Memory B cell (primary cell): Measurements from ENCODE around the gene HSD11B2.

ENCODE experiments used
- ATAC-seq: fragments of 150-1000 bp; cut with Tn5 transposase; 2 replicates; pipeline ENCODE4 v1.10.0; 2021; ENCODE audit warnings: low read depth, mild to moderate bottlenecking, moderate library complexity
- DNase-seq, 2 donors: peaks; one replicate each; pipeline ENCODE4 v3.0.0; 2022; ENCODE audit warnings: low spot score in 2 of 2
- H3K27ac Mint-ChIP-seq: one replicate; pipeline ENCODE4 v1.8.0; 2022; ENCODE audit warnings: mild to moderate bottlenecking, moderate library complexity, mixed read lengths
- H3K27me3 Mint-ChIP-seq: one replicate; pipeline ENCODE4 v1.8.0; 2022; ENCODE audit warnings: mixed read lengths
- H3K36me3 Mint-ChIP-seq: one replicate; pipeline ENCODE4 v1.8.0; 2022; ENCODE audit warnings: mild to moderate bottlenecking, mixed read lengths
- H3K4me1 Mint-ChIP-seq: one replicate; pipeline ENCODE4 v1.8.0; 2022; ENCODE audit warnings: mixed read lengths
- H3K4me3 Mint-ChIP-seq: one replicate; pipeline ENCODE4 v1.8.0; 2022; ENCODE audit warnings: mild to moderate bottlenecking, moderate library complexity, mixed read lengths
- H3K9me3 Mint-ChIP-seq: one replicate; pipeline ENCODE4 v1.8.0; 2022; ENCODE audit warnings: mixed read lengths

Gene HSD11B2

DNA sequence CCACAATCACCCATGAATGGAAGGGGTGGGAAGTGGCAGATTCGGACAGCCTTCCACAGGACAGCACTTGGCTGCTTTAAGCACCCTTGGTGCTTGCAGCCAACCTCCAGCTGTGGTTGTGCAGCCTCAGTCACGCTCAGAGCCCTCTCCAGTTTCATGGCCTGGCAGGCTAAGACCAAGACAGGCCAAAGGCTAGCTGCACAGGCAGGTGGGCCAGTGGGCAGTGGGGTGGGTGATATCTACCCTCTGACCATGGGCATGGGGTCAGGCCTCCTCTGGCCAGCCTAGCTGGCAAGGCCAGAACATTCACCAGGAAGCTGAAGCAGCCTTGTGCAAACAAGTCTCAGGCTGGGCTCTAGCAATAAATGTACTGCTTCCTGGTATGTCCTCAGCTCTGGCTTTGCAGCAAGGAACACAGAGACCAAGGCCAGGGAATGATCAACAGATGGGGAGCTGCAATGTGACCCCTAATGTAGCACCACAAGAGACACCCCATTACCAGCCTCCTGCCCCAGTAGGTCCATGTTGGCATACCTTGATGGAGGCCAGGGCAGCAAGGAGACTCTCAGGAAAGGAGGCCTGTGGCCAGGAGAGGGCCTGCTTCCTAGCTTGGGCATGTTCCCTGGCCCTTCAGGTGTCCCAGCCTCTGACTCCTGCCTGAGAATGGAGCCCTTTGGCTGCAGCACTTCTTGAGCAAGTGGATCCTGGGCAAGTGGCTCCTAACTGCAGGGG, 20.9 kb downstream of the HSD11B2 start:
- Mint-ChIP-seq H3K27me3 (no peaks in the 10 kb centered on the region), H3K9me3 (no peaks in the 10 kb centered on the region), H3K4me3 (no peak overlapping the region), H3K36me3 (peaks cover 26% of the 10 kb centered on the region), H3K4me1 (peaks cover 24% of the 10 kb centered on the region), H3K27ac (no peak overlapping the region)
- ATAC-seq (no peak), DNase-seq (no peak)

GRCh38 chr16:67454104-67454503, 23.2 kb downstream of the HSD11B2 start:
- Mint-ChIP-seq H3K4me1 (peaks cover 31% of the 10 kb centered on the region), H3K4me3 (no peak overlapping the region), H3K36me3 (peaks cover 25% of the 10 kb centered on the region), H3K27me3 (no peaks in the 10 kb centered on the region), H3K9me3 (no peaks in the 10 kb centered on the region), H3K27ac (no peak overlapping the region)
- no peak for ATAC-seq
- no peak for DNase-seq

GRCh38 chr16:67454852-67455251, 23.9 kb downstream of the HSD11B2 start:
- no peaks in the 10 kb centered on the region for H3K9me3 Mint-ChIP-seq
- peaks cover 19% of the 10 kb centered on the region for H3K36me3 Mint-ChIP-seq
- ATAC-seq (no peak), DNase-seq (no peak)
- no peak overlapping the region for H3K27ac Mint-ChIP-seq
- no peaks in the 10 kb centered on the region for H3K27me3 Mint-ChIP-seq
- H3K4me3 Mint-ChIP-seq, result no peak overlapping the region
- H3K4me1 Mint-ChIP-seq, result peaks cover 28% of the 10 kb centered on the region

DNA sequence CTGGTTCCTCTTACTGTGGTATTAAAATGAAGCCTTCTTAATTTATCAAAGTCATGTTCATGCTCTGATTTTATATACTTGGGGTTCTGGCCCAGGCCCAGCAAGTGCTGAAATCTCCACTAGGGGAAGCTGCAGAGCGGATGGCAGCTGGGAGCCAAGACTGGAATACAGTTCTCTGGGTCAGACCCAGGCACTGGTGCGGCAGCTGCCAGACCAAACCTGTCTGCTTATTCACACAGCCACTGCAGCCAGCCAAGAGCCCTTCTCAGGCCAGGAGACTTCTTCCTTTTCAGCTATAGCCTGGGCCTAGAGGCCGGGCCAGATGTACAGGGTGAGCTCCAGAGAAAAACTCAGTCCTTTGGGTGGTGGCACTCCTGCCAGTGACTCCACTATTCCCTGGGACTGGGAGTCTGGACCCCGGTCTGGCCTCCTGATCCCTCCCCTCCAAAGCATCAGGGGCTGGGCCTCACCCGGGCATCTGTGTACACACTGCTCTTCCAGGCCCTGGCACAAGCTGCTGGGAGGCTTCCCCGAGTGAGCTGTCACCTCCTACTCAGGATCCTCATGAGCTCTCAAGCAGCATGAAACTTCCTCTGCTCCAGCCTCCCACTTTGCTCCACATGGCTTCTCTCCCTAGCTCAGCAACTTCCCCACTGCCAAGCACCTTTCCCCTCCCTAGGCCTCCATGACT, 25.6 kb downstream of the HSD11B2 start:
- no peak overlapping the region for H3K4me3 Mint-ChIP-seq
- no peak for DNase-seq
- H3K27me3 Mint-ChIP-seq, result no peaks in the 10 kb centered on the region
- H3K9me3 Mint-ChIP-seq, result no peaks in the 10 kb centered on the region
- peaks cover 6% of the 10 kb centered on the region for H3K36me3 Mint-ChIP-seq
- H3K4me1 Mint-ChIP-seq, result peaks cover 23% of the 10 kb centered on the region
- peak overlapping the region; percentile 83 for H3K27ac Mint-ChIP-seq
- ATAC-seq, result peak; percentile 24

DNA sequence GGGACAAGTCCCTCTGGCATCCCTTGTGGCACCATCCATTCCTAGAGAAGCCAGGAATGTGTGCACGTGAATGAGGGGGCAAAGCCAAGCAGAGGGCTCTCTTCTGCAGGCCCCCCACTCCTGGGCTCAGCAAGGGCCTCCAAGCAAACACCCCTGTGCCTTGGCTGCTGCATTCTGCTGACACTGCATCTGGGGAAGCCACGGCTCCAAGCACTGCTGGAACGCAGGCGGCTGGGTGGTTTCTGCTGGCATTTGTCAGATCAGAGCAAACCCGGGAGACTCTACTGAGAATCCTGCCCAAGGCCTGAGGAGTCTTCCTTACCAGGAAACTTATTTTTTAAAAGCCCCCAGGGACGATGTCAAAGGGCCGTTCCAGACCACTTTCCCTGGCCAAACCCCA, 26.7 kb downstream of the HSD11B2 start:
- no peak overlapping the region for H3K4me3 Mint-ChIP-seq
- peak overlapping the region; percentile 83 for H3K27ac Mint-ChIP-seq
- no peak for DNase-seq
- no peak for ATAC-seq
- H3K4me1 Mint-ChIP-seq, result peaks cover 27% of the 10 kb centered on the region
- H3K9me3 Mint-ChIP-seq, result no peaks in the 10 kb centered on the region
- H3K36me3 Mint-ChIP-seq, result peaks cover 8% of the 10 kb centered on the region
- H3K27me3 Mint-ChIP-seq, result no peaks in the 10 kb centered on the region

DNA sequence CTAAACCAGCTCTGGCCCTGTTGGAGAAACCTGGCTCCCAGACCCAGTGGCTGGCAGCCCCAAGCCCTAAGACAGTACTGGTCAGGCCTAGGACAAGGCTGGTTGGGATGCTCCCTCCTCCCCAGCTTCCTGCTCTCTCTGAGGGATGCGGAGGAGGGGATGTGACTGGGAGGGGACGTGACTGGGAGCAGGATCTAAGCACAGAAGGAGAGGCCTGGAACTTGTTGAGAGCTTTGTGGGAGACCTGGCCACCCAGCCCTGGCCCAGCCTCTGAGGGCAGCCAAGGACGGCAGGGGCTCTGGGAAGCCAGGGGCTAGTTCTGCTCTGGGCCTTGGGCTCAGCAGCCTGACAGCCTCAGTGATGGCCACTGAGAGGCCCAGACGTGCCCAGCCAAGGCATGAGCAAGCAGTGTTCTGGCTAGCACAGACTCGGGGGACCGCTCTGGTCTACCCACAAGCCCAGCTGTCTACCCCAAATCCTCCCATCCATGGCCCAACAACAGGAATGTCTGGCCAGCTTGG, 27.3 kb downstream of the HSD11B2 start:
- H3K4me1 Mint-ChIP-seq, result peaks cover 26% of the 10 kb centered on the region

GRCh38 chr16:67459066-67459860, 28.3 kb downstream of the HSD11B2 start:
- Mint-ChIP-seq H3K27me3 (no peaks in the 10 kb centered on the region), H3K36me3 (peaks cover 5% of the 10 kb centered on the region), H3K4me1 (peaks cover 22% of the 10 kb centered on the region), H3K27ac (no peak overlapping the region), H3K4me3 (no peak overlapping the region), H3K9me3 (no peaks in the 10 kb centered on the region)
- ATAC-seq (no peak), DNase-seq (no peak)

More for the DNA sequence above, 27.3 kb downstream of the HSD11B2 start:
- ATAC-seq (no peak), DNase-seq (no peak)
- no peak overlapping the region for H3K27ac Mint-ChIP-seq
- no peaks in the 10 kb centered on the region for H3K9me3 Mint-ChIP-seq
- peaks cover 7% of the 10 kb centered on the region for H3K36me3 Mint-ChIP-seq
- no peaks in the 10 kb centered on the region for H3K27me3 Mint-ChIP-seq
- no peak overlapping the region for H3K4me3 Mint-ChIP-seq

DNA sequence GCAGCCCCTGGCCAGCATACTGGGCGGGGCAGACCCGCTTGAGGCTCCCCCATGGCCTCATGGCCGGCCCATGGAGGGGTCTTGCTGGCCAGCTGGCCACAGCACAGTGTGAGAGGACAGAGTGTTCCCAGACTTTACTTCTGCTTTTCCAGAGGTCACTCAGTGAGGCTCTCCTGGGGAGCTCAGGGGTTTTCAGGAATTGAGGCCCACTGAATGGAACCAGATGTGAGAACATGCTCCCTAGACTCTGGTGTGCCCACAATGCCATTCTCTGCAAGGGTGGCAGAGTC, 28.9 kb downstream of the HSD11B2 start:
- Mint-ChIP-seq H3K27me3 (no peaks in the 10 kb centered on the region), H3K9me3 (no peaks in the 10 kb centered on the region), H3K4me1 (peaks cover 22% of the 10 kb centered on the region), H3K4me3 (no peak overlapping the region), H3K27ac (no peak overlapping the region), H3K36me3 (peaks cover 5% of the 10 kb centered on the region)
- no peak for DNase-seq
- no peak for ATAC-seq

DNA sequence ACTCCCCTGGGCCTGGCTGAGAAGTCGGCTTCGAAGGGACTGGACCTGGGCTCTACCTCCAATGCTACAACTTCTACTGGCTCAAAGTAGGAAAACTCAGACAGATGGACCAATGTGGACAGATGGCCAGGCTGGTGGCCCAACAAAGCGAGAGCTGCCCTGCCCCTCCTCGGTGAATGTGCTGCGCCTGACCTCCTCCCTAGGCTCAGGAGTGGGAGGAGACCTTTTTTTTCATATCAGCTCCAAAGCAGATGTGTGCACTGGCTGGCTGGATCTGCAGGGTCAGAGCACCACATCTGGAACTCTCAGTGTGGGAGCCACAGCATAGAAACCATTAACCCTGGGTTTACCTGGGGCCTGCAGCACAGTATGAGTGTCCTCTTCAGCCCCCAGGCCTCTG, 29.2 kb downstream of the HSD11B2 start:
- H3K36me3 Mint-ChIP-seq, result peaks cover 5% of the 10 kb centered on the region
- no peaks in the 10 kb centered on the region for H3K9me3 Mint-ChIP-seq
- ATAC-seq (no peak), DNase-seq (no peak)
- peaks cover 22% of the 10 kb centered on the region for H3K4me1 Mint-ChIP-seq
- H3K4me3 Mint-ChIP-seq, result no peak overlapping the region
- H3K27me3 Mint-ChIP-seq, result no peaks in the 10 kb centered on the region
- H3K27ac Mint-ChIP-seq, result no peak overlapping the region

- peaks cover 7% of the 10 kb centered on the region for H3K36me3 Mint-ChIP-seq
- H3K4me1 Mint-ChIP-seq, result peaks cover 29% of the 10 kb centered on the region
- H3K27me3 Mint-ChIP-seq, result no peaks in the 10 kb centered on the region
- ATAC-seq (no peak), DNase-seq (no peak)
- no peaks in the 10 kb centered on the region for H3K9me3 Mint-ChIP-seq
- no peak overlapping the region for H3K4me3 Mint-ChIP-seq
- H3K27ac Mint-ChIP-seq, result no peak overlapping the region
Observed at GRCh38 chr16:67460961-67461360, 30.0 kb downstream of the HSD11B2 start.

DNA sequence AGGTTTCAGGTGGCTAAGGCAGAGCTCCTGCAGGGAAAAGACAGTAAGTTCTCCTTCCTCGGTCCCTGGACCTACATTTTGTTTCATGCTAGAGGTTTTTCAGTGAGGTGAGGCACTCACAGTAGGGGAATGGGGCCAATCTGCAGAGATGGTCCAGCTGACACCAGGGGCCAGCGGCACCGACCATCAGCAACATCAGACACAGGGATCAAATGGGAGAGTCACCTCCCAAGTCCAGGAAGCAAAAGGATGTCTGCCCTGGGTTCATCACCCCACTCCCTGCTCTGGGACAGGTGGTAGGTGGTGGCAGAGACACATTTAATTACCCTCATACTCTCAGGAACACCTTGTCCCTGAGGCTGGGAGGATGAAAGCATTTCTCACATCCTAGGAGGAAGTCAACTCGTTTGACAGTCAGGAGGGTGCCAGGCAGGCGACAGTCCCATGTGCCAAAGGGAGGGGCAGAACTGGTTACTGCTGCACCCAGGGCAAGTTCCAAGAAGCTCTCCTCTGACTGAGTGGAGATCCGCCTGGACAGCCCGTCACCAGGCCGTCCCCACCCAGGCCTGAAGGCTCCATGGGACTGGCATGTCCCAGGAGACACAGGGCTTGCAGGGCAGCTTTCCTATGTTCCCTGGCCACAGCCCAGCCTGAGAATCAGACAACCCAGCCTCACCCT, 30.8 kb downstream of the HSD11B2 start:
- Mint-ChIP-seq H3K27ac (no peak overlapping the region), H3K27me3 (no peaks in the 10 kb centered on the region), H3K4me3 (no peak overlapping the region), H3K4me1 (peaks cover 33% of the 10 kb centered on the region), H3K36me3 (peaks cover 7% of the 10 kb centered on the region), H3K9me3 (no peaks in the 10 kb centered on the region)
- DNase-seq (no peak), ATAC-seq (no peak)

DNA sequence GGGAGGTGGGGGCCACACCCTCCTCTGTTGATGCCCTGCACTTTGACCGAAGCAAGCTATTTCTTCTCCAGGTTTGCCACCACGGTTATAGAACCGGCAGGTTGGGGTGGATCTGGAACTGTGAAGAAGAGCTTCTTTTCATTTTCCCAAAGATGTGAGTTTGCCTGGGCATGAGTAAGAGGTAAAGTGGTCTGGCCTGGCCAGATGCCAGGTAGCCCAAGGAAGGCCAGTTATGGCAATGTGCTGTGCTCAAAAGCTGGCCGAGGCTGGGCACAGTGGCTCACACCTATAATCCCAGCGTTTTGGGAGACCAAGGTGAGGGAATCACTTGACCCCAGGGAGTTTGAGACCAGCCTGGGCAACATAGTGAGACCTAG, 31.3 kb downstream of the HSD11B2 start:
- DNase-seq (no peak), ATAC-seq (no peak)
- Mint-ChIP-seq H3K36me3 (peaks cover 4% of the 10 kb centered on the region), H3K27me3 (no peaks in the 10 kb centered on the region), H3K9me3 (no peaks in the 10 kb centered on the region), H3K4me1 (peaks cover 33% of the 10 kb centered on the region), H3K27ac (no peak overlapping the region), H3K4me3 (no peak overlapping the region)

DNA sequence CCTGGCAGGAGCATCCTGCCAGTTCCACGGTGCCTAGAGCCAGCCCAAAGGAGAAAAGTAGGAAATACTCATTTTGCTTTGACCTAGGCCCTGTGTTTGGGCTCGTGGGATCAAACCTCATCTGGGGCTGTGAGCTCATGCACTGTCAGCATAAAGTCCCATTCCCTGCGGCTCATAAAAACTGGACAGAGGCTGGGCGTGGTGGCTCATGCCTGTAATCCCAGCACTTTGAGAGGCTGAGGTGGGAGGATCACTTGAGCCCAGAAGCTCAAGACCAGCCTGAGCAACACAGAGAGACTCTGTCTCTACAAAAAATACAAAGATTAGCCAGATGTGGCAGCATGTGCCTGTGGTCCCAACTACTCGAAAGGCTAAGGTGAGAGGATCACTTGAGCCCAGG, 32.1 kb downstream of the HSD11B2 start:
- ATAC-seq (no peak), DNase-seq (no peak)
- Mint-ChIP-seq H3K4me3 (no peak overlapping the region), H3K27me3 (no peaks in the 10 kb centered on the region), H3K9me3 (no peaks in the 10 kb centered on the region), H3K4me1 (peaks cover 40% of the 10 kb centered on the region), H3K27ac (no peak overlapping the region), H3K36me3 (peaks cover 4% of the 10 kb centered on the region)

DNA sequence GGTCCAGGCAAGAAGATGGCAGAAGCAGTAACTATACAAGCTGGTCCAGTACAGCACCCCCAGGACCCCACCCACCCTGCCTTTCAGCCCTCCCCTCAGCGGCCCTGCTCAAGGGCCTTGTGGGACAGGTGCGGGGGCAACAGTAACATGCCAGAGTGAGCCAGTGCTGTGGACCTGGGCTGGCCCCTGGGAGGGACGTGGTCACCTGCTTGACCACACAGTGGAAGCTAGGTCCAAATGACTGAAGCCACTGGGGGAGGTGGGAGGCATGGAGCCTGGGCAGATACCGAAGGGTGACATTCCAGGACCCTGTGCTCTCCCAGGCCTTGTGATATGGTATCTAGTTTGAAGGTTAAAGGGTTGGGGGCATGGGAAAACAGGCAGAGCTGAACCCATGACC, 32.8 kb downstream of the HSD11B2 start:
- Mint-ChIP-seq H3K9me3 (no peaks in the 10 kb centered on the region), H3K27ac (no peak overlapping the region), H3K36me3 (peaks cover 4% of the 10 kb centered on the region), H3K4me1 (peaks cover 44% of the 10 kb centered on the region), H3K4me3 (no peak overlapping the region), H3K27me3 (no peaks in the 10 kb centered on the region)
- DNase-seq, result no peak
- no peak for ATAC-seq
